Pons (tissue), 1 donor: ENCODE measurements around the gene PKN1.

Experiments used
- DNase-seq: peaks from one replicate; pipeline ENCODE4 v3.0.0-alpha.2; 2016; ENCODE audit warnings: low spot score

Gene PKN1

GRCh38 chr19:14467391-14467790, 34.3 kb downstream of the PKN1 start:
- no peak for DNase-seq

- no peak for DNase-seq
Measured at GRCh38 chr19:14467816-14468215, 34.7 kb downstream of the PKN1 start.

GRCh38 chr19:14470031-14470876, 37.1 kb downstream of the PKN1 start:
- no peak for DNase-seq

GRCh38 chr19:14471436-14472187, 38.5 kb downstream of the PKN1 start:
- DNase-seq: no peak

GRCh38 chr19:14472202-14472938, 39.3 kb downstream of the PKN1 start:
- DNase-seq: no peak

GRCh38 chr19:14473073-14473977, 40.2 kb downstream of the PKN1 start:
- DNase-seq: no peak

- no peak for DNase-seq
Measured at GRCh38 chr19:14473978-14474578, 41.0 kb downstream of the PKN1 start.

GRCh38 chr19:14474827-14475226, 41.7 kb downstream of the PKN1 start:
- DNase-seq: no peak

- DNase-seq: no peak
Measured at GRCh38 chr19:14475251-14476073, 42.4 kb downstream of the PKN1 start, which contains the start of gene PTGER1. PTGER1 (minus strand) TSS chr19:14475354; CDS start chr19:14474320, 1,034 bp downstream.

GRCh38 chr19:14476327-14476672, 43.2 kb downstream of the PKN1 start:
- DNase-seq: no peak

- DNase-seq: no peak
Measured at GRCh38 chr19:14476673-14477401, 43.7 kb downstream of the PKN1 start.

- no peak for DNase-seq
Measured at GRCh38 chr19:14477418-14478112, 44.5 kb downstream of the PKN1 start.

- DNase-seq: no peak
Measured at GRCh38 chr19:14478113-14478545, 45.0 kb downstream of the PKN1 start.

GRCh38 chr19:14479309-14479974, 46.3 kb downstream of the PKN1 start:
- DNase-seq: no peak

- DNase-seq: no peak
Measured at GRCh38 chr19:14479975-14480699, 47.0 kb downstream of the PKN1 start.

GRCh38 chr19:14480700-14481079, 47.6 kb downstream of the PKN1 start:
- no peak for DNase-seq

GRCh38 chr19:14482172-14482941, 49.3 kb downstream of the PKN1 start:
- no peak for DNase-seq
